ENCODE data around the gene GPAT3.

GRCh38 chr4:83568062-83568461, 32.2 kb downstream of the GPAT3 start:
- no peak for TF ChIP-seq GATA2 (IDR thresholded peaks at IDR 0.05; ENCODE audit: low read depth, low read length)
- no peak for TF ChIP-seq GATA3 (IDR thresholded peaks at IDR 0.05; ENCODE audit: low read depth, low read length)

All from SH-SY5Y (cell line).